Activated T-cell treated with anti-CD3 and anti-CD28 coated beads for 24 hours (primary cell): ENCODE measurements around the gene WSCD2.

Source experiments
- DNase-seq: peaks from one replicate; pipeline ENCODE4 v3.0.0-alpha.2; 2020; ENCODE audit warnings: low read depth

Gene WSCD2

DNA sequence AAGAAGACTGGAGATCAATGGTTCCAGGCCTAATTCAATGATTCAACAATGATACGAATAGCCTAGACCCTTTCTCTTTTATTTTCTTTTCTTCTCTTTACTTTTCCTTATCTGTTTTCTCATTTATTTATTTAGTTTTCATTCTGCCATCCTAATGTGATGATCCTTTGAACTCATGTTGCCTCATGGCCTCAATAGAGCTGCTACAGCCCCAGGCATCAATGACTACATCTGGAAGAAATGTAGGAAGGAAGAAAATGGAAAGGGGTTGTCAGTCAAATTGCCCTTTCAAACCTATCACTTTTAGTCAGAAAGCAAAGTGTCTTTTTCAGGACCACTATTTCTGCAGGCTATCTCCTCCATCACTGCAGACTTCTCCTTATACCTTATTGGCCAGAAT is 140.1 kb downstream of the WSCD2 start:
- DNase-seq = no peak

DNA sequence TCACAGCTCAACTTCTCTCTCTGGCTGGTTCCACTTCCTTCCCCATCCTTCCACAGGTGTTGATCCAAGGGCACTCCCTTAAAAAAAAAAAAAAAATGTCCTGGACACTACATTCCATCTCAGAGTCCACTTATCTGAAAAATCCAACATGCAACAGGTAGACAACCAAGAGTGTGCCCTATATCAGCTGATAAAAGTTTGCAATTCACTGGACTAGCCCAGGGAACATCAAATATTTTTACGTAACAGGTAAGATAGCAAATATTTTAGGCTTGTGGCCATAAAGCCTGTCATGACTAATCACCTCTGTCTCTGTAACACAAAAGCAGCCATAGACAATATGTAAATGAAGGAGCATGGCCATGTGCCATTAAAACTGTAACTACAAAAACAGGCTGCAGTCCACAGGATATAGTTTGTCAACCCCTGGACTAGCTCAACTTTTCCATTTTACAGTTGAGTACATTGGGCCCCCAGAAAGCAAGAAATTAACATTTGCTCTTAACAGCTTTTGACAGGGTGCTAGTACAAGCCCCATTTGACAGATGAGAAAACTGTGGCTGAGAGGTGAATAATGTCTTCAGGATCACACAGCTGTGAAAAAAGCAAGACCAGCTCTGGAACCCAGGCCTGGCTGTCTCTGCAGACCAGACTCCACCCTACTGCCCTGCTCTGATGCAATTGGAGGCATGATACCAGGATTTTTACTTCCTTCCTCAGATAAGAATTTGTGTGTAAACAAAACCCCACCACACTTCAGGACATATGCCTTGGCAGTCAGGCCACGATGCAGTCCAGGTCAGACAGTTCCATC is 141.2 kb downstream of the WSCD2 start:
- DNase-seq = no peak

DNA sequence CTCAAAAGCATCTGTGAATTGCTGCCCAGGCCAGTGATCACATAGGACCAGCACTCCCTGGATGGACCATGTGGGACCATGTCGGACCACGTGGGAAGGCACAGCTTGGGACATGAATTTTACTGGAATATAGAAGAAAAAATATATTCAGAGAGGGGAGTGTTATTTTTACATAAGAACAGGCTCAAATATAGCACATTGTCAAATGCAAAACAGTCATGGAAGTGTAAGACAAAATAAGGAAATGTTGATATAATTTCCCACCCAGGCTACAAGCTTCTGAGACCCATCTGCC is 141.7 kb downstream of the WSCD2 start:
- no peak for DNase-seq

DNA sequence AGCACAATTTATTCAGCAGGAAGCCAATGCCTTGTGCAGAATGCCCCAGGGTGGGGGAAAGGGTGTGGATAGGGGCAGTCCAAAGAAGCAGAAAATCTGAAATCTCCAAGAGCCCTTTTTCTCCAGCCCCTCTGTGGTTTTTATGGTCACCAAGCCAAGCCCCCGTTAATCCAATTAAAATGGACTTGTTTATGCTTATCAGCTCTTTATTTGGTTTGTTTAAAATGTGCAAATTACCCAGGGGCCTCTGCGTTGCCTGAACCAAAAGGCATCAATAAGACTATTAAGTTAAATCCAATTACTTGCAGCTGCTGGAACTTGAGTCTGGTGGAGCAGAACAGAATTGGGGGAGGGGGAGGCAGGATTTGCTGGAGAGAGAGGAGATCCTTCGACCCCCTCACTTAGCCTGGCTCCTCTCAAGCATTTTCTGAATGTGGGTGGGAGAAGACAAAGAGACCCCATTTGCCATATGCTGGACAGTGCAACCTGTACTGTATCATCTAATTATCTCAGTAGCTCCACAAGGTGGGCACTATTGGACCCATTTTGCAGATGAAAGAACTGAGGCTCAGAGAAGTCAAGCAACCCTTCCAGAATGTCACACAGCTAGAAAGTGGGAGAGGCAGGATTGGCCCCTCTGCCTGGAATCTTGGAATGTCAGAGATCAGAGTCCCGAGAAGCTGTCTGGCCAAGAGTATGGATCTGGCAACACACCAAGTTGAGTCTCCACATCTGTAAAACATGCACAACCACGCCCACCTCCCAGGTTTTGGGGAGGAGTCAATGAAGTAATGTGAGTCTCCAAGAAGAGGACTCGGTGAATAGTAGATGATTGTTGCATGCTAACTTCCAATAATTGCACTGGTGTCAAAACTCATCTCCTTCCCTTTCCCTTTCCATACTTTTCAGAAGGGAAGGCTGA is 143.1 kb downstream of the WSCD2 start:
- no peak for DNase-seq

DNA sequence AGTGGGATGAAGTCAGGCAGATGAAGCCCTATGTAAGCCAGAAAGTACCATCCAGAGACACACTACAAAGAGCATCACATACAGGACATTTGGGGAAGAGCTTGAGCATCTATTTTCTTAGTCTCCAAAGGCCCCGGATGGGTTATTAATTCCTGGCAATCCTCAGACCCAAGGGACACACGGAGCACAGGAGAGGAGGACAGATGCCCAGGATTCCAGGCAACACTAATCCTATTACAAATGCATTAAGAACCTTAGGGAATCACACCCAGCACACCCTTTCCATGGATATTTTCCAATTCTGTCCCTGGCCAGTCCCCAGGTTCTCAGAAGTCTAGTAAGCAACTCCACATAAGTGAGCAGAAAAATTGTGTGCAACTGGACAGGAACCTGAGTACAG is 144.1 kb downstream of the WSCD2 start:
- DNase-seq = no peak

DNA sequence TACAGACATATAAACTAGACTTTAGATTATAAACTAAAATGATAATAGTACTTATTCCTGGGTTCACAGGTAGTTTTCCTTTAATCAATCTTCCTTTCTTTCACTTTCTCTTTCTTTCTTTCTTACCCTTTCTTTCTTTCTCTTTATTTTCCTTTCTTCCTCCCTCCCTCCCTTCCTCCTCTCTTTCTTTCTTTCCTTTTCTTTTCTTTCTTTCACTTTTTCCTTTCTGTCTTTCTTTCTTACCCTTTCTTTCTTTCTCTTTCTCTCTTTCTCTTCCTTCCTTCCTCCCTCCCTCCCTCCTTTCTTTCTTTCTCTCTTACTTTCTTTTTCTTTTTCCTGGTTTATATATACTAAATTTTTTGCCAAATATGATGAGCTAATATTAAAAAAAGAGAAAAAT is 148.5 kb downstream of the WSCD2 start:
- DNase-seq = no peak

DNA sequence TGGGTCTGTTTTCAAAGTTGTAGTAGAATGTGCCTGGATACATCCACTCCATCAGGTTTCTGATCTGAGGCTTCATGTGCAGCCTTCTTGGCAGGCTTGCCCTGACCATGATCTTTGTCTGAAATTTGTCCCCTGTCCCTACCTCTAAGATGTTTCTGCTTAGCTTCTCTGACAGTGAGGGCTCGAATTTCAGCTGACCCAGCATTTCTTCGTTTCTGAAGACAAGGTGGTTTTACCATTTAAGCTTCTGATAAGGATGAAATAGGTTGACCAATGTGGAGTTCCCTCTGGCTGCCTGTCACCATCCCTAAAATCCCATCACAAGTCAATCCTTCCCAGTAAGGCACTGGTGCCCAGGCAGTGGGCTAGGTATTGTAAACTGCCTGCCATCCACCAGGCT is 153.1 kb downstream of the WSCD2 start:
- no peak for DNase-seq

DNA sequence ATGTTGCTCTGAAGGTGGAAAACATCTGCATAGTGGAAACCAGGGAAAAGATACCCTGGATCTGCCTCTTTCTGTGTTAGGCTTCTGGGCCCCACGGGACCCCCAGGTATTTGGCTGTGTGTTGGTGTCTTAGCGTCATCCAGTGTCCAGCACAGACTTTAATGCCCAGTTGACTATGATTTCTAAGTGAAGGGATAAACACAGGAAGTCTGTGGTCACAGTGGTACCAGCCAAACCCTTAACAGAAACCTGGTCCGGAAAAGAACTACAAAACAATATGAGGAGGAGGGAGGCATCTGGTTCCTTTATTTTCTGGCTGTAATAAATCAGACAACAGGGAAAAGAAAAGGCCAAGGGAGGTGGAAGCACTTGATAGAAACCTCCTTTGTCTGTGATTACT is 153.6 kb downstream of the WSCD2 start:
- no peak for DNase-seq

DNA sequence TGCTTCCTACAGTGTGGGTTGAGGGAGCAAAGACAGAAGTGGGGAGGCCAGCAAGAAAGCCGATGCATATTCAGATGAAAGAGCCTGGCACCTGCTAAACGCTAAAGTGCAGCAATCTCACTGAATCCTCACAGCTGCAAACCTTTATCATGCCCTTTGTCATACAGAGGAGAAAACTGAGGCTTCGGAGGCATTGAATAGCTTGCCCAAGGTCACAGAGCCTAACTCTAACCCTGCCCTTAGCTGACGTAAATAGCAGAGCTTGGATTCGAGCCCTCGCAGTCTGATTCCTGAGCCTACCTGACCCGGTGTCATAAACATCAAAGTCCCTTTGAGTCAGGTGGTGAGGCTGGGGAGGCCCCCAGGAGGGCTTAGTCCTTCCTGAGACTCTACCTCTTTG is 155.1 kb downstream of the WSCD2 start:
- DNase-seq = no peak

DNA sequence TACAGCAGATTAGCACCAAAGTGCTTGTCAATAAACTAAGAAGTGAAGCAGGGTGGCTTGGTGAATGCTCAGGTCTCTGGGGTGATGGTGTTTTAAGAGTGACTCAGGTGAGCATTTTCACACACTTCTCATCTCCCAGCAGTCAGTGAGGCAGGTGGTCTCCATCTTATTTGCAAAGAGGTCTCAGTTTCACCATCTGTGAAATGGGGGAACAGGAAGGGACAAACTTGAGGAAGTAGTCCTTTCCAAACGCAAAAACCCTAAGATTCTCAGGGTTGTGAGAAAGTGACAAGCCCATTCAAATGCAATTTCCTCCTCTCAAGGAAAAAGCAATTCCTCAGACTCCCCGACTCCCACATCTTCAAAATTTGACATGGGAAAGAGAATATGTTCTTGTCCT is 155.9 kb downstream of the WSCD2 start:
- DNase-seq = no peak

DNA sequence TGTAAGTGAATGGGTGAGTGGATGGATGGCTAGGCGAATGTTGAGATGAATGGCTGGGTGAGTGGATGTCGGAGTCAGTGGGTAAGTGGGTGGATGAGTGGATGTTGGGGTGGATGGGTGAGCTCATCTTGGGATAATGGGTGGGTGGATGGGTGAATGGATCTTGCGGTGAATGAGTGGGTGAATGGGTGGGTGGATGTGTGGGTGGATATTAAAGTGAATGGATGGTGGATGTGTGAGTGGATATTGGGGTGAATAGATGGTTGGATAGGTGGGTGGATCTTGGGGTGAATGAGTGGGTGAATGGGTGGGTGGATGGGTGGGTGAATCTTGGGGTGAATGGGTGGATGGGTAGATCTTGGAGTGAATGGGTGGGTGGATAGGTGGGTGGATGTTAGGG is 158.1 kb downstream of the WSCD2 start:
- DNase-seq = no peak

DNA sequence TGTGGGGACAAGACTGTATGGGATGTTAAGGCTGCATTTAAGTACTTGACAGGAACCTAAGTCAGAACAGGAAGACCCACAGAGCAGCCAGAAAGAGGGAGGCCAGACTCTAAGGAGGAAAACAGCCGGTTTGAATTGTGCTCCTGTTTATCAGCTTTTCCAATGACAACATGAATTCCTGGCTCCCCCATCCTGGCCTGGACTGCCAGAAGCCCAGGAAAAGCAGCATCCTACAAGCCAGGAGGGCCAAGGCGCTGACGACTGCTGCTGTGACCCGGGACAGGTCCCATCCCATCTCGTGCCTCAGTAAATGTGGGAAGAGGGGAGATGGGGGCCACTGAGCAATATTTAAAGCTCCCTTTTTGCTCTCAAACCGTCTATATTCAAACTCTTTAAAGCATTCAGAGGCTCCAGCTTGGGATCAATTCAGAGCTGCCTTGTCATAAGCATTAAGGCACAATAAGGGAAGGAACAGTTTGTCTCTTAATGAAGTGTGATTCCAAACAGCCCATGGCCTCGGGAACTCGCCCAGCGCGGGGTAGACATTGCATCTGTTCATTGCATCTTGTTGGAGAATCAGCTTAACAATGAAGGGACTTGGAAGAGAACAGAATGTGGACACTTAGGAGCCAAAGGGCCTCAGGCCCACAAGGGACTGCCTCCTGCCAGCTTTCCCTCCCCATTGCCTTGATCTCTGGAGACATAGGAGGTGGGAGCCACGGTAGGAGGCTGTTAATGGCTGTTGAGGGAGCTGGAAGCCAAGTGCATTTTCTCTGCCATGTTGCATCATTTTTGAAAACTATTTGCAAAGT is 160.5 kb downstream of the WSCD2 start:
- no peak for DNase-seq

DNA sequence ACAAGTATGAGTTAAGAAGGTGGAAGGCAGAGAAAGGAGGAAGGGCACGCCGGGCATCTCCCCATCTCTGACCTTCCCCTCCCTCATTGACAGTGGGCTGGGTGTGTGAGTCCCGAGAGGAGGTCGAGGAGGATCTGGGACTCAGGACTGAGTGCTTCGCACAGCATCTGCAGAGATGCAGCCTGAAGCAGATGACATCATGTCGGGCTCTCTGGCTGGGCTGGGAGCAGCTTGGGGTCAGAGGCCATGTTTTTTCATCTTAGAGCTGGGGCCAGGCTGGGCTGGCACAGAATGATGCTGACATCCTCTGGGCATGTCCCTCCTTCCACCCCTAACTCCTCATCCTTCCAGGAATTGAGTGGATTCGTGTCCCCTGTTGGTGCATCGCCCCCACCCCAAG is 166.6 kb downstream of the WSCD2 start:
- DNase-seq = no peak

DNA sequence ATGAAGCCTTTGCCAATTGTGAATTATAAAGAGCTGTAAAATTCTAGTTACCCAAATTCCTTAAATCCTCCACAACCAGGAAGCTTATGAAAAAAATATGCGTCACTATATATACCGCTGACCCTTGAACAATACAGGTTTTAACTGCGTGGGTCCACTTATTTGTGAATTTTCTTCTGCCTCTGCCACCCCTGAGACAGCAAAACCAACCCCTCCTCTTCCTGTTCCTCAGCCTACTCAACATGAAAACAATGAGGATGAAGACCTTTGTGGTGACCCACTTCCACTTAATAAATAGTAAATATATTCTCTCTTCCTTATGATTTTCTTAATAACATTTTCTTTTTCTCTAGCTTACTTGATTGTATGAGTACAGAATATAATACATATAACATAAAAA is 167.9 kb downstream of the WSCD2 start:
- DNase-seq = no peak

DNA sequence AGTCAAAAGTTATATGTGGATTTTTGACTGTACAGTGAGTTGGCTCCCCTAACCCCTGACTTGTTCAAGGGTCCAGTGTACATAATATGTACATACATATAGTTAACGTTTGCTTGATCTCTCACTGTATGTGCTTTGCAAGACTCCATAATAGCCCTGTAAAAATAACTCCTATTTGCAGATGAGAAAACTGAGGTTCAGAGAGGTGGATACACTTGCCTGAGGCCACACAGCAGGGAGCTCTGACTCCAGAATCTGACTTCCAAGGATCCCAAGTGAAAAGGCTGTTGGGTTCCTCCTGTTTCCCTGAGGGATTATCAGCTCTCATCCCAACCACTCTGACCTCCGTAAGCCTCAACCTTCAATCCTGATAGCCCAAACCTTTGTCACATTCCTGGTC is 168.3 kb downstream of the WSCD2 start:
- DNase-seq = no peak

DNA sequence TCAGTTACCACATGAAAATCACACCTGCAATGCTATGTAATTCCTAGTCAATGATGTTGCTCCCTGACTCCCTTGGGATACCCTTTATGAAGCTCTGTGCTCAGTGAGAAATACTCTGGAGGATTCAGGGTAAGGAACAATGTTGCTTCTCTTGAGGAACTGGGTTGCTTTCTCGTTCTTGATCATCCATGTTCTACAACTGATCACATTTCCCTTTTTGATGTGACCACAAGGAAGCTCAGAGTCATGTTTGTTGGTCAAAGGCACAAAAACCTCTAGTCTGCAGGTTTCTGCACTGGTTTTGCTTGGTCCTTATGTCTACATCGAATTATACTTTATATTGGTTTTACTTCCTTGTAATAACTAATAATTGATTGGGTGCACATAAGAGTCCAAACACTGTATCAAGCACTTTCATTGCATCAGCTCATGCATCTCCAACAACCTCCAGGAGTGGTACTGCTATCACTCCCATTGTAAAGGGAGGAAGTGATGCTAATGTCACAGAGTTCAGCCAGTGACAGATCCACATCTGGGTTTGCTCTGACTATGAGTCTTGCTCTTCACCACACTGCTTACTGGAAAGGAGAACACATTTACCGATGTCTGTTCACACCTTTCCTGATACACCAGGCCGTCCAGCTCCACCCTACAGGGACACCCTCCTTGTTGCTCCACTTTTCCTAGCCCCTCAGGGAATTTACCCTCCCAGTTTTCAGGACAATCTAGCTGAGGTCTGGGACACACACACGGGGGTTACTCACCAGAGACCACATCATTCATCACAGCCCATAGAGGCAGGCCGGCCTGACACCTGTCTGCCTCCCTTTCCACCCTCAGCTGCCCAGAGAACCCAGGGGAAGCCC is 169.0 kb downstream of the WSCD2 start:
- no peak for DNase-seq

DNA sequence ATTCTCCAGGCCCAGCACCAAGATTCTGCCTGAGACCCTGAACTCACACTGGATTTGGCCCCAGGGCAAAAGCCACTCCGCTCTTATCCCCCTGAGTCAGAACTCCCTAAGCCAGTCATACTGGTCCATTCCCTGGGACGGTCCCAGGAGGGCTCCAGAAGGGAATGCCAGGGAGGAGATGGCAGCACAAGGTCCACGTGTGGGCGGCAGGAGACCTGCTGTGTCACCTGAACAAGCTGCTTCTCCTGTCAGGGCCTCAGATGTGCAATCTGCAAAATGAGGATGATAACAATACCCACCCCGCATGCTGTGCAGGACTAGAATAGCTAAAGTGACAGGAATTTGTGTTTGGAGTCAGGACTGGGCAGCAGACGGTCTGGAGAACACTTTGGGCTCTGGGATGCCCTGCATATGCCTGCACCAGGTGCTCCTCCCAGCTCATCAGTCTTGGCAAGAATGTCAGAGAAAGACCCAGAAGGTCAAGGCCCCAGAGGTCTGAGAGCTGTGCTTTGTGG is 169.7 kb downstream of the WSCD2 start:
- no peak for DNase-seq

DNA sequence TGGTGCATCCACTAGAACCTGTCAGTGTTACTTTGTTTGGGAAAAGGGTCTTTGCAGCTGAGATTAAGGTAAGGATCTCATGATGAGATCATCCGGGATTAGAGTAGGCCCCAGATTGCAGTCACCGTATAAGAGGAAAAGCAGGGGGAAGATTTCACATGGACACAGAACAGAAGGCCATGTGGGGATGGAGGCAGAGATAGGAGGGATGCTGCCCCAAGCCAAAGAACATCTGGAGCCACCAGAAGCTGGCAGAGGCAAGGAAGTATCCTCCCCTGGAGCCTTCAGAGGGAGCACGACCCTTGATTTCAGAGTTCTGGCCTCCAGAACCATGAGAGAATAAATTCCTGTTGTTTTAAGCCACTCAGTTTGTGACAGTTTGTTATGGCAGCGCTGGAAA is 170.4 kb downstream of the WSCD2 start:
- no peak for DNase-seq
